Retinal pigment epithelial cell (primary cell): ENCODE results near the gene KRT14.
"Not testable (repeated sequence)": the region's sequence is repeated elsewhere in the genome, so short reads cannot be mapped to it uniquely, and the experiment has no call there.

ENCODE experiments used
- DNase-seq: peaks from one replicate; pipeline ENCODE4 v3.0.0-alpha.2; 2010; ENCODE audit warnings: low read depth
- H3K4me3 ChIP-seq: 2 replicates; pipeline ENCODE4 v1.5.1; 2011; ENCODE audit warnings: mild to moderate bottlenecking, low read length, control low read depth, moderate library complexity
- TF ChIP-seq, protein P1 (sequence below): conservative IDR thresholded peaks from 2 replicates; pipeline ENCODE4 v1.5.1; 2011; ENCODE audit warnings: low read depth, low read length, control low read depth, inconsistent platforms

The KRT14 gene

DNA sequence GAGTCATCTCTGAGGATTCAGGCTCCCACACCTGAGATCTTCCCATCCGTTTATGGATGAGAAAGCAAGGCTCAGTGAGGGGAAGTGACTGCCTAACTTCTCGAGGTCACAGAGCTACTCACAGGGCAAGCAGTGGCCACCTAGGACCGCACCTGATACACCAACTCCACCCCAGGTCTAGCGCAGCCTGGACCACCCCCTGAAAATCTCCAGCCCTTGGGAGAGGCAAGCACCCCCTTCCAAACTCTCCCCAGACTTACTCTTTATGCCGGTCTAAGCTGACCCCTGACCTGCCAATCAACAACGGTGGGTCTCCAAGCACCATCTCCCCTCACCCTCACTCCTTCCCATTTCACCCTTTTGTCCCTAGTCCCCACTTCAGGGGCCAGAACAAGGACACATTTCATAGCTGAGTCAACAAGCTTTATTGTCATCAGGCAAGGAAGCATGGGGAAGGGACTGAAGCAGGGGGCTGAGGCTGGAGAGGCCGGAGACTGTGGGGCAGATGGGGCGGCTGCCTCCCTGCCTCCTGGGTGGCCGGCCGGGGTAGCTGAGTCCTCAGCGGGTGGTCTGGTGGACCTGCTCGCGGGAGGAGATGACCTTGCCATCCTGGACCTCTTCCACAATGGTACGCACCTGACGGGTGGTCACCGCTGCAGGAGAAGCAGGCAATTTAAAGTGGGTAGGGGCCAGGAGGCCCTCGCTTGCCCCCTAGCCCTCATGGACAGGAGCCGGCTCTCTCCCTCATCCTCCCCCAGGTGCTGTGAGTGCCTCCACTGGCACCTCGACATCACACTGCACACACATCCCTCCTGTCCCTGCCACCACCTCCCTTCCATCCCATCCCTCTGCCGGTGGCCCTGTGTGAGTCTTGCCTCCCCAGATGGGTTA lies 32.6 kb upstream of the KRT14 start:
- TF ChIP-seq, protein P1, sequence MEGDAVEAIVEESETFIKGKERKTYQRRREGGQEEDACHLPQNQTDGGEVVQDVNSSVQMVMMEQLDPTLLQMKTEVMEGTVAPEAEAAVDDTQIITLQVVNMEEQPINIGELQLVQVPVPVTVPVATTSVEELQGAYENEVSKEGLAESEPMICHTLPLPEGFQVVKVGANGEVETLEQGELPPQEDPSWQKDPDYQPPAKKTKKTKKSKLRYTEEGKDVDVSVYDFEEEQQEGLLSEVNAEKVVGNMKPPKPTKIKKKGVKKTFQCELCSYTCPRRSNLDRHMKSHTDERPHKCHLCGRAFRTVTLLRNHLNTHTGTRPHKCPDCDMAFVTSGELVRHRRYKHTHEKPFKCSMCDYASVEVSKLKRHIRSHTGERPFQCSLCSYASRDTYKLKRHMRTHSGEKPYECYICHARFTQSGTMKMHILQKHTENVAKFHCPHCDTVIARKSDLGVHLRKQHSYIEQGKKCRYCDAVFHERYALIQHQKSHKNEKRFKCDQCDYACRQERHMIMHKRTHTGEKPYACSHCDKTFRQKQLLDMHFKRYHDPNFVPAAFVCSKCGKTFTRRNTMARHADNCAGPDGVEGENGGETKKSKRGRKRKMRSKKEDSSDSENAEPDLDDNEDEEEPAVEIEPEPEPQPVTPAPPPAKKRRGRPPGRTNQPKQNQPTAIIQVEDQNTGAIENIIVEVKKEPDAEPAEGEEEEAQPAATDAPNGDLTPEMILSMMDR, result no peak
- no peak for DNase-seq
- no peak overlapping the region for H3K4me3 ChIP-seq

GRCh38 chr17:41618341-41619035 lies 31.8 kb upstream of the KRT14 start:
- TF ChIP-seq, protein P1, result no peak
- H3K4me3 ChIP-seq, result no peak overlapping the region
- no peak for DNase-seq

DNA sequence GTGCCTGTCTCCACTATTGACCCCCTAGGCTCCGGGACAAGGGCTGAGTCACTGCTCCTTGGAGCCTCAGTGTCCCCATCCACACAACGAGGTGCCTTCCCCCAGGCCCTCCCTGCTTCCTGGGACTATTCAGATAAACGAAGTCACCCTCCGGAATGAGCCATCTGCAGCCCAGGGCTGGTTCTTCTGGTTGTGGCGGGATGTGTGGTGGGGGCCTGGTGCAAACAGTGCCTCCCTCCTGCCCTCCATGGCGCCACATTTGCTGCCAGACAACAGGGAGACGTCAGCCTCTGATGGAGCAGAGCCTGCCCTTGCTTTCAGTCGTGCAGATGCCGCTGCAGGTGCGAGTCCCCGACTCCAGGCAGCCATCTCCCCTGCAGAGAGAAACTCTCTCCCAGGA lies 31.0 kb upstream of the KRT14 start:
- H3K4me3 ChIP-seq, result no peak overlapping the region
- TF ChIP-seq, protein P1, result no peak
- DNase-seq, result no peak

DNA sequence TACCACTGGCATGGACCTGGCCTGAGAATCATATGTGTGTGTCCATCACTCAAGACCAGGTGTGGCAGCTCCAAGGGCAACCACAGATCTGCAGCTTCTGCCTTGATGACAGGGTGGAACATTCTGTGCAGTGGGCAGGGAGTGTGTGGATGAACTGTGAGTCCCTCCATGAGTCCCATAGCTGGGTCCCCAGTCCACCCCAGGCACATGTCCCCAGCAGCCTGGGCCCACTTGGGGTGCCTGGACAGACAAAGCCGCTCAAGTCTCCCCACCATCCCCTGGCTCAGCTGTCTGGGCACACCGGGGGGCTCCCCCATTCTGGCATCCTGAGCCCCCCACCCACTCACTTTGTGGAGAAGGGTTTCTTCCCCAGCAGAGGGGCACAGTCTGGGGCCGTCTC lies 30.4 kb upstream of the KRT14 start:
- no peak overlapping the region for H3K4me3 ChIP-seq
- TF ChIP-seq, protein P1, result no peak
- no peak for DNase-seq

DNA sequence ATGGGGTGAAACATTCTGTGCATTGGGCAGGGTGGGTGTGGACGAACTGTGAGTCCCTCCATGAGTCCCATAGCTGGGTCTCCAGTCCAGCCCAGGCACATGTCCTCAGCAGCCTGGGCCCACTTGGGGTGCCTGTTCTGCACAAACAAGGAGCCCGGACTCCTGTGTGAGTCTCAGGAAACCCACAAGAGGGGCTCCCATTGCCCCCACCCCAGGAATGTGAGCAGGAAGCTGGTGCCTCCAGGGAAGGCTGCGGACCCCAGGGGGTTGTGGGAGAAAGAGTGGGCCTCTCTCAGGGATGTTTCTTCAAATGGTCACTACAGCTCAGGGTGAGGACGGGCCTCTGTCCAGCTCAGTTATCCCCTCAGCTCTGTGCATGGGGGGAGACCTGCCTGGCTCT lies 29.8 kb upstream of the KRT14 start:
- H3K4me3 ChIP-seq, DNase-seq: not testable (repeated sequence)

DNA sequence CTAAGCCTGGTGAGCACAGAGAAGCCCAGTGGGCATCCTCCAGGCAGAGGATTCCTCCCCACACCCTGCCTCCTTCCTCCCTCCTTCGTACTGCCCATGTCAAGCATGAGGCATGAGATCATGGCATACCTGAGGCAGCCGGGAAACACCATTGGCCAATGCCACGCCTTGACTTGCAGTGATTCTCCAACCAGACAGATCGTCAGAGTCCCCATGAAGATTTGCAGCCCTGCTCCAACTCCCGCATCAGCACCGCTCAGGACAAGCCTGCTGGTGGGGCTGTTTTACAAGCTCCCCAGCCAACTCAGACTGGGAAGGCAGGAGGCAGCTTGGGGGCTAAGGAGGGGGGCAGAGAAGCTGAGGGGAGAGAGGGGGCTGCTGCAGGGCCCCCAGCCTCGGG lies 28.8 kb upstream of the KRT14 start:
- H3K4me3 ChIP-seq, result no peak overlapping the region
- TF ChIP-seq, protein P1, result peak; percentile 20
- DNase-seq, result no peak

- not testable (repeated sequence) for DNase-seq, H3K4me3 ChIP-seq
Observed at GRCh38 chr17:41614767-41615166, 28.1 kb upstream of the KRT14 start.

DNA sequence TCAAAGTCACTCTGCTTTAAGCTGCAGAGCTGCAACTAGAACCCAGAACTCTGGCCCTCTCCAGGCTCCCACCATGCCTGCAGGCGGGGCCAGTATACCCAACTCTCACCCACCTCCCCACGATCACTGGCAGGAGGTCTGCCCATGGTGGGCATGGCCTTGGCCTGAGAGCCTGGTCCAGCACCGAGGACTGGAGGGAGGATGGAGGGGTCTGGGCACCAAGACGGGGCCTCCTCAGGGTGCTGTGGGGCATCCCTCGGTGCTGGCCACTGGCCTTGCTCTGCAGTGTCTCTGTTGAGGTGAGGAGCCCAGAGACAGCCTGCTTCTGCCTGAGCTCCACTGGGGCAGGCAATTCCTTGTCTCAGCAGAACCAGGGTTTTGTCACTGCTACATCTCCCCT lies 27.4 kb upstream of the KRT14 start:
- TF ChIP-seq, protein P1, result no peak
- no peak for DNase-seq

More for the DNA sequence above, 27.4 kb upstream of the KRT14 start:
- no peak overlapping the region for H3K4me3 ChIP-seq
